A673 (cell line): ENCODE results near the gene KRTAP10-4.

ENCODE experiments used
- EZH2 ChIP-seq: fragments of 200-600 bp; sonication (generic); IDR thresholded peaks from 2 replicates; pipeline ENCODE4 v1.6.1; 2017; ENCODE audit warnings: borderline replicate concordance, low read depth, mild to moderate bottlenecking, mixed read lengths, antibody characterized with exemption, low read length; ENCODE audit not compliant: poor library complexity, severe bottlenecking
- TF ChIP-seq, protein P1 (sequence below): fragments of 300-800, 200-600 bp; sonication (generic); conservative IDR thresholded peaks from 2 replicates; pipeline ENCODE4 v1.5.1; 2017; ENCODE audit warnings: low read depth, mild to moderate bottlenecking, antibody characterized with exemption, low read length, moderate library complexity, mixed read lengths

DNA sequence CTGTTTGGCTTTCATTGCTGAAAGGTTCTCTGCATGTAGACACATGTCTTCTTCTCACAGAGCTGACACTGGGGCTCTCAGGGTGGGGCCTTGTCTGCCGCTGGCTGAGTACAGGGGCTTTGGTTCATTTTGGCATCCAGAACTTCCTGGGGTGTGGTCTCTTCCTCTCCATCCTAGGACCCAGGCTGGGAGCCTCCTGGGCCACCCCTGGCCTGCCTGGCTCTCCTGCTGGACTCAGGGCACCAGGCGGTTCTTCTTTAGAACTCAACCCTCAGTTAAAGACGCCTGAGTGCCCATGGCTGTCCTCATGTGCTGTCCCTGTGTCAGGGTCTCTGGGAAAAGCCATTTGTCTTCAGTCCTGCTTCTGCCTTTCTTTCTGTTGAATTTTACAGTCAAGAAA is 12.4 kb downstream of the KRTAP10-4 start:
- no peak for TF ChIP-seq EZH2
- TF ChIP-seq, protein P1, sequence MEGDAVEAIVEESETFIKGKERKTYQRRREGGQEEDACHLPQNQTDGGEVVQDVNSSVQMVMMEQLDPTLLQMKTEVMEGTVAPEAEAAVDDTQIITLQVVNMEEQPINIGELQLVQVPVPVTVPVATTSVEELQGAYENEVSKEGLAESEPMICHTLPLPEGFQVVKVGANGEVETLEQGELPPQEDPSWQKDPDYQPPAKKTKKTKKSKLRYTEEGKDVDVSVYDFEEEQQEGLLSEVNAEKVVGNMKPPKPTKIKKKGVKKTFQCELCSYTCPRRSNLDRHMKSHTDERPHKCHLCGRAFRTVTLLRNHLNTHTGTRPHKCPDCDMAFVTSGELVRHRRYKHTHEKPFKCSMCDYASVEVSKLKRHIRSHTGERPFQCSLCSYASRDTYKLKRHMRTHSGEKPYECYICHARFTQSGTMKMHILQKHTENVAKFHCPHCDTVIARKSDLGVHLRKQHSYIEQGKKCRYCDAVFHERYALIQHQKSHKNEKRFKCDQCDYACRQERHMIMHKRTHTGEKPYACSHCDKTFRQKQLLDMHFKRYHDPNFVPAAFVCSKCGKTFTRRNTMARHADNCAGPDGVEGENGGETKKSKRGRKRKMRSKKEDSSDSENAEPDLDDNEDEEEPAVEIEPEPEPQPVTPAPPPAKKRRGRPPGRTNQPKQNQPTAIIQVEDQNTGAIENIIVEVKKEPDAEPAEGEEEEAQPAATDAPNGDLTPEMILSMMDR: no peak
